GM06990 (cell line): ENCODE results near the gene CDC20.

Experiments
- DNase-seq: peaks from one replicate; pipeline ENCODE4 v3.0.0-alpha.2; 2011; ENCODE audit not compliant: insufficient read length; ENCODE audit errors: extremely low read depth
- H3K27me3 ChIP-seq: replicated peaks from 2 replicates; pipeline ENCODE4 v1.6.0; 2011; ENCODE audit warnings: low read length; ENCODE audit not compliant: control insufficient read depth, insufficient read depth
- H3K36me3 ChIP-seq: 2 replicates; pipeline ENCODE4 v1.5.1; 2011; ENCODE audit warnings: low read length; ENCODE audit not compliant: control insufficient read depth, insufficient read depth
- H3K4me3 ChIP-seq: replicated peaks from 2 replicates; pipeline ENCODE4 v1.5.1; 2011; ENCODE audit warnings: low read depth, mild to moderate bottlenecking, control low read depth, low read length
- TF ChIP-seq, protein P1 (sequence below): IDR thresholded peaks from 2 replicates; pipeline ENCODE4 v1.5.1; 2011; ENCODE audit warnings: low read length, control low read depth, mild to moderate bottlenecking, inconsistent platforms; ENCODE audit not compliant: insufficient read depth, poor library complexity, severe bottlenecking

Gene CDC20

DNA sequence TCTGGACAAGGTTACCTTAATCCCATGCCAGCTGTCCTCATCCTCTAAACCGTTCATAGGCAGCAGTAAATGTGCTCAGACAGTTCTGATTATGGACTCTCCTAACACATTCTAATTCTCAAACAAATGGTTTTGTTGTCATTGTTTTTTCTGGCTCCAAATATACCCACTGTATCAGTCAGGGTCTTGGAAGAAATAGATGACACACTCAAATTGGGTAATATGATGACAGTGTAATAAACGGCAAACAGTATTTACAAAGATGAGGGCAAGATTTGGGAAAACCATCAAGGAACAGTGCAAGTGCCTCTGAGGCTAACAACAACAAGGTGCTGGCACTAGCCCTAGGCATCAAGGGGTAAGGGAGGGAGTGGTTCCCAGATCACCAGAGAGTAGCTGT is 4.3 kb upstream of the CDC20 start:
- DNase-seq: no peak
- TF ChIP-seq, protein P1, sequence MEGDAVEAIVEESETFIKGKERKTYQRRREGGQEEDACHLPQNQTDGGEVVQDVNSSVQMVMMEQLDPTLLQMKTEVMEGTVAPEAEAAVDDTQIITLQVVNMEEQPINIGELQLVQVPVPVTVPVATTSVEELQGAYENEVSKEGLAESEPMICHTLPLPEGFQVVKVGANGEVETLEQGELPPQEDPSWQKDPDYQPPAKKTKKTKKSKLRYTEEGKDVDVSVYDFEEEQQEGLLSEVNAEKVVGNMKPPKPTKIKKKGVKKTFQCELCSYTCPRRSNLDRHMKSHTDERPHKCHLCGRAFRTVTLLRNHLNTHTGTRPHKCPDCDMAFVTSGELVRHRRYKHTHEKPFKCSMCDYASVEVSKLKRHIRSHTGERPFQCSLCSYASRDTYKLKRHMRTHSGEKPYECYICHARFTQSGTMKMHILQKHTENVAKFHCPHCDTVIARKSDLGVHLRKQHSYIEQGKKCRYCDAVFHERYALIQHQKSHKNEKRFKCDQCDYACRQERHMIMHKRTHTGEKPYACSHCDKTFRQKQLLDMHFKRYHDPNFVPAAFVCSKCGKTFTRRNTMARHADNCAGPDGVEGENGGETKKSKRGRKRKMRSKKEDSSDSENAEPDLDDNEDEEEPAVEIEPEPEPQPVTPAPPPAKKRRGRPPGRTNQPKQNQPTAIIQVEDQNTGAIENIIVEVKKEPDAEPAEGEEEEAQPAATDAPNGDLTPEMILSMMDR: no peak
- no peak overlapping the region for H3K4me3 ChIP-seq
- H3K36me3 ChIP-seq: no peaks in the 10 kb centered on the region
- H3K27me3 ChIP-seq: no peaks in the 10 kb centered on the region

DNA sequence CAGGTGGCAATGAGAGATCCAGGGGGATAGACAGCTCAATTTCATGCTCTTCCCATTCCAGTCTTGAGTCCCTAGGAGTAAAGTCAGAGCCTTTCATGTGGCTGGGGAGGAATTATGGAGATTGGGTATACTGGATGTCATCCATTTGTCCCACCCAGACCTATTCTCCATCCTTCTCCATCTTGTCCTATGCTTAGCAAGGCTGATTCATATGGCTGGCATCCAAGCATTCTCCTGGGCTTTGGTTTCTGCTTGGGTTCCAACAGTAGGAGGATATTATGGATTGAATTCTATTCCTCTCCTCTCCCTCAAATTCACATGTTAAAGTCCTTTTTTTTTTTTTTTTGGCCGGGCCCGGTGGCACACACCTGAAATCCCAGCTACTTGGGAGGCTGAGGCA is 3.8 kb upstream of the CDC20 start:
- Histone ChIP-seq H3K4me3 (no peak overlapping the region), H3K36me3 (no peaks in the 10 kb centered on the region), H3K27me3 (no peaks in the 10 kb centered on the region)
- no peak for DNase-seq
- TF ChIP-seq, protein P1: no peak

DNA sequence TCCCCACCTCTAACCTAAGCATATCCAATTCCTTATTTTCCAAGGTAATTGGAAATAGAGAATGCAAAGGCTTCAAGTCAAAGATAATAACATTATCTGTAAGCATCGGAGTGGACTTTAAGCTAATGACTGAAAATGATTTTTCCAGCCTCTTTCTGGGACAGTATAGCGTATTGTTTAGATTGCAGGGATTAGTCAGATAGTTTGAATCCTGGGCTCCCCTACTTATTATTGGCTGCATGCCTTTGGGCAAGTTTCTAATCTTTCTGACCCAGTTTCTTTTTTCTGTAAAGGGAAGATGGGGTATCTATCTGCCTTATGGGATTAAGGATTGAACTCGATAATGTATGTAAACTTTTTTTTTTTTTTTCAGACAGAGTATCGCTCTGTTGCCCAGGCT is 1.5 kb upstream of the CDC20 start:
- DNase-seq: no peak
- Histone ChIP-seq H3K27me3 (no peaks in the 10 kb centered on the region), H3K36me3 (peaks cover 19% of the 10 kb centered on the region), H3K4me3 (no peak overlapping the region)
- TF ChIP-seq, protein P1: no peak

DNA sequence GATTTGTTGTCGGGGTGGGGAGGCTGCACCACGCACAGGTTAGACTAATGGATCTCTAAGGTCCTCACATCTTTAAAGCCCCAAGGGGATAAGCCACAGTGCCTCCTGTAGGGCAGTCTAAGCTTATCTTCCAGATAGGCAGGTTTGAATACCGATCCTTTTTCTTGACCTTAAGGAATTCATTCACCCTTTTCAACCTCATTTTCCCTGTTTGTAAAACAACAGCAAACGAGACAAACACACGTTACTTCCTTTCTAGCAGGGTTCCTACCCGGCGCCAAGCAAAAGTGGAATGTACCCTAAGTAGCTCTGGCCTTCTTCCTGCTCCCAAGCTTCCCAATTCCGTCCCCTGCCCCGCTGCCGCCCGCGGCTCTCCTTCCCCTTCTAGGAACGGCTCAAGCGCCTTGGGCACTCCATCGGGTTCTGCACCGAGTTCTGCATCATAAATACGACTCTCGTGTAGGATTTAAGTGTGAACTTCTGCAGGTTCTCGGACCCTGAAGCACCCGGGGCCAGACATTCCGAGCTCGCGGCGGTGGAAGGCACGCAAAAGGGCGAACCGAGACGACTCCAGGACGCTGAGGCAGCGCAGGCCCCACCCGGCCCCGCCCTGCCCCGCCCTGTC is 548 bp upstream of the CDC20 start:
- Histone ChIP-seq H3K4me3 (peak overlapping the region; percentile 87), H3K36me3 (peaks cover 25% of the 10 kb centered on the region), H3K27me3 (no peaks in the 10 kb centered on the region)
- peak; percentile 19 for DNase-seq
- TF ChIP-seq, protein P1: peak; percentile 47

DNA sequence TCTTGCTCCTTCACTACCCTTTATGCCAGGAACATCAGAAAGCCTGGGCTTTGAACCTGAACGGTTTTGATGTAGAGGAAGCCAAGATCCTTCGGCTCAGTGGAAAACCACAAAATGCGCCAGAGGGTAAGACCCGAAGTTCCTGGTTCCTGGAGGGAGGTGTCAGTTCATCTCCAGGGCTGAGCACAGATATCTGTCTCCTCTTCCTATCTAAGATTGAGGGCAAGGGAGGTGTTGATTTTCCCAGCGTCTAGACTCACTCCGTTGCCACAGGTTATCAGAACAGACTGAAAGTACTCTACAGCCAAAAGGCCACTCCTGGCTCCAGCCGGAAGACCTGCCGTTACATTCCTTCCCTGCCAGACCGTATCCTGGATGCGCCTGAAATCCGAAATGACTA is 915 bp downstream of the CDC20 start:
- no peak for DNase-seq
- no peaks in the 10 kb centered on the region for H3K27me3 ChIP-seq
- TF ChIP-seq, protein P1: no peak
- peak overlapping the region; percentile 87 for H3K4me3 ChIP-seq
- H3K36me3 ChIP-seq: peaks cover 37% of the 10 kb centered on the region

DNA sequence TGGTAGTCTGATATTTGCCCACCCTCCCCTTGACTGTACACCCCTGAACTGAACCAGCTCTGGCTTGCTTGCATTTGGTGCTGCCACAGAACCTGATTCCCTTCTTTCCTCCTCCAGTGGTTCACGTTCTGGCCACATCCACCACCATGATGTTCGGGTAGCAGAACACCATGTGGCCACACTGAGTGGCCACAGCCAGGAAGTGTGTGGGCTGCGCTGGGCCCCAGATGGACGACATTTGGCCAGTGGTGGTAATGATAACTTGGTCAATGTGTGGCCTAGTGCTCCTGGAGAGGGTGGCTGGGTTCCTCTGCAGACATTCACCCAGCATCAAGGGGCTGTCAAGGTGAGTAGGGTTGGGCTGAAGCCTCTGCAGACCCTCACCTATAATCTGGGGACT is 1.8 kb downstream of the CDC20 start:
- Histone ChIP-seq H3K27me3 (no peaks in the 10 kb centered on the region), H3K36me3 (peaks cover 42% of the 10 kb centered on the region), H3K4me3 (peak overlapping the region; percentile 87)
- no peak for DNase-seq
- TF ChIP-seq, protein P1: no peak
